ENCODE results near the gene SMYD3. TPM values are rescaled to one million over a fixed set of nuclear protein-coding genes. Genes with fewer than 3 reads are reported as not detected.

SMYD3 gene
- total and polyA plus RNA-seq, 9 of the 15 experiments (the other 6 are each of a cell fraction or from before 2014, with no cell fraction given): 128 to 440 (median 197) TPM

- peaks cover 10% of the 10 kb centered on the region for H3K79me2 ChIP-seq (ENCODE audit: control insufficient read depth, insufficient read depth, low read length)
- TSS peak; percentile 53 for BruUV-seq (replicated peaks)
Measured at GRCh38 chr1:246506367-246506673, 759 bp downstream of the SMYD3 start.

More at GRCh38 chr1:246506367-246506673, 759 bp downstream of the SMYD3 start:
- Histone ChIP-seq H3K4me1 (replicated peaks in 1 of 2; ENCODE audit: control insufficient read depth in 2 of 2, insufficient read depth in 2 of 2, low read length in 2 of 2) (peaks cover 9 to 35% of the 10 kb centered on the region in 2 experiments; a peak in 4 of 5 replicates), H3K27ac (ENCODE audit: extremely low read depth, low read depth, low read length) (no peak overlapping the region), H3K27me3 (ENCODE audit: control insufficient read depth in 2 of 2, insufficient read depth in 2 of 2, low read length in 2 of 2) (no peaks in the 10 kb centered on the region), H4K20me1 (replicated peaks; ENCODE audit: control insufficient read depth, insufficient read depth, low read length) (no peaks in the 10 kb centered on the region), H3K4me3 (peak overlapping the region; percentile 95), H3K9ac (ENCODE audit: insufficient read depth in 1 of 2, low read depth in 2 of 2, low read length in 2 of 2) (peak overlapping the region; percentile 60 to 91), H3K4me2 (ENCODE audit: insufficient read depth, low read length) (peak overlapping the region; percentile 88), H3K9me3 (replicated peaks; ENCODE audit: control insufficient read depth, insufficient read depth, low read depth, low read length) (no peaks in the 10 kb centered on the region), H3K36me3 (ENCODE audit: control insufficient read depth, insufficient read depth, low read length) (peaks cover 5% of the 10 kb centered on the region; the same call in 1 of the 3 replicates), H3K9me1 (ENCODE audit: control insufficient read depth, insufficient read depth, low read length) (no peaks in the 10 kb centered on the region), H2AFZ (ENCODE audit: low read depth, low read length) (peak overlapping the region; percentile 99)
- TF ChIP-seq SAP30 (IDR thresholded peaks at IDR 0.05; ENCODE audit: borderline replicate concordance, insufficient read depth, low read depth, low read length, poor library complexity, severe bottlenecking): peak; percentile 9
- 0 out of 2 replicates have a peak, but pooled peaks have one; percentile 14 for TF ChIP-seq ZFX (CRISPR knock-in tag; IDR thresholded peaks at IDR 0.05)
- no peak for TF ChIP-seq ZNF830 (CRISPR knock-in tag; IDR thresholded peaks at IDR 0.05)
- no peak for TF ChIP-seq MYC (IDR thresholded peaks at IDR 0.05; ENCODE audit: low read depth, low read length)
- TF ChIP-seq MYC (CRISPR knock-in tag; IDR thresholded peaks at IDR 0.05; ENCODE audit: borderline replicate concordance, low read depth): no peak
- no peak for TF ChIP-seq DLX4 (CRISPR knock-in tag; IDR thresholded peaks at IDR 0.05)
- no peak for TF ChIP-seq ZBED1 (IDR thresholded peaks at IDR 0.05)
- no peak for TF ChIP-seq CTCFL (IDR thresholded peaks at IDR 0.05; ENCODE audit: borderline replicate concordance, insufficient read depth, low read depth, low read length, poor library complexity, severe bottlenecking)
- no peak for TF ChIP-seq SMARCE1 (IDR thresholded peaks at IDR 0.05)
- no peak for TF ChIP-seq ZNF253 (CRISPR knock-in tag; conservative IDR thresholded peaks at IDR 0.05)
- TF ChIP-seq ZEB2 (IDR thresholded peaks at IDR 0.05): no peak
- no peak for TF ChIP-seq CGGBP1 (CRISPR knock-in tag; IDR thresholded peaks at IDR 0.05)
- intact Hi-C loops (cut with micrococcal nuclease) (no loop called here), in situ Hi-C loops (cut with MboI) (no loop called here)
- DNase-seq (ENCODE audit: extremely low read depth in 1 of 4, low spot score in 3 of 4) (peak in 3 of 4 experiments; percentile 32 to 33 (median 33)), FAIRE-seq (no peak), ATAC-seq (peak; percentile 36)
- ChIA-PET CTCF (ENCODE audit: low intra/inter-chr PET ratio) (interaction anchor here (0.6 kb wide), 1 partner anchor 9 kb away, joined by 3 read pairs; no protein-coding TSS in a partner anchor), POLR2A (interaction anchor here (1.0 kb wide), 1 partner anchor 41 kb away, joined by 3 read pairs; no protein-coding TSS in a partner anchor)
- 0% methylated on average over 9 of the region's 9 CpGs for WGBS (ENCODE audit: insufficient coverage, low coverage, missing lambda C conversion rate)

All from K562 (cell line).